Muscle of leg (tissue), 16 donors: ENCODE results near the gene CRNKL1. TPM values are rescaled to one million over a fixed set of nuclear protein-coding genes. Genes with fewer than 3 reads are reported as not detected.

ENCODE experiments used
- DNase-seq: peaks from one replicate; pipeline ENCODE4 v3.0.0; 2013
- H3K27ac ChIP-seq: one replicate; pipeline ENCODE4 v1.5.1; 2013; ENCODE audit warnings: mild to moderate bottlenecking, low read length, control low read depth
- H3K27me3 ChIP-seq: one replicate; pipeline ENCODE4 v1.6.1; 2013; ENCODE audit warnings: low read length; ENCODE audit not compliant: control insufficient read depth, insufficient read depth
- H3K36me3 ChIP-seq: one replicate; pipeline ENCODE4 v1.6.1; 2013; ENCODE audit warnings: low read length; ENCODE audit not compliant: control insufficient read depth, insufficient read depth
- H3K4me1 ChIP-seq: one replicate; pipeline ENCODE4 v1.6.1; 2013; ENCODE audit warnings: low read length; ENCODE audit not compliant: control insufficient read depth, insufficient read depth
- H3K4me3 ChIP-seq: one replicate; pipeline ENCODE4 v1.5.1; 2013; ENCODE audit warnings: low read length, control low read depth
- H3K9me3 ChIP-seq: replicated peaks from 2 replicates; pipeline ENCODE4 v1.6.1; 2013; ENCODE audit warnings: low read depth, low read length; ENCODE audit not compliant: control insufficient read depth
- WGBS: methylation state at CpG from one replicate; pipeline ENCODE4 v1.1.5; 2013; ENCODE audit warnings: missing lambda C conversion rate; ENCODE audit not compliant: insufficient coverage; 5-methylcytosine and 5-hydroxymethylcytosine counted together
- long read RNA-seq, 11 donors: transcript quantifications; one replicate each; lab custom pipeline, GENCODE V29; 2026
- polyA plus RNA-seq, 8 donors: library from polyadenylated mRNA; unstranded; fragments of 120-200 nt; gene quantifications; one replicate each; pipeline versions ENCODE4 v1.2.1 to v1.2.3, GENCODE V29; 2013; ENCODE audit warnings: inconsistent platforms in 1 of 8, low replicate concordance in 1 of 8; ENCODE audit not compliant: insufficient read length in 8 of 8, insufficient read depth in 1 of 8
- total RNA-seq: library from RNA; stranded (reverse); fragments of 120-200 nt; gene quantifications from one replicate; pipeline ENCODE4 v1.2.4, GENCODE V29; 2013

Gene CRNKL1
- 27.3 TPM for total RNA-seq
- 10 to 100 TPM; 21.0 to 28.9 (median 22.8) TPM for polyA plus RNA-seq
- long read RNA-seq, donor 1, full-length matches to known transcripts = 4 of 4 reads
- long read RNA-seq, donor 1, partial matches to known transcripts = 0 of 4 reads
- long read RNA-seq, donor 1, other reads (novel, unspliced or antisense) = 0 of 4 reads
- long read RNA-seq, donor 2, full-length matches to known transcripts = 1 of 1 reads
- long read RNA-seq, donor 2, partial matches to known transcripts = 0 of 1 reads
- long read RNA-seq, donor 2, other reads (novel, unspliced or antisense) = 0 of 1 reads
- long read RNA-seq, donor 3, full-length matches to known transcripts = 5 of 11 reads
- long read RNA-seq, donor 3, partial matches to known transcripts = 6 of 11 reads
- long read RNA-seq, donor 3, other reads (novel, unspliced or antisense) = 0 of 11 reads
- long read RNA-seq, donor 4, full-length matches to known transcripts = 1 of 1 reads
- long read RNA-seq, donor 4, partial matches to known transcripts = 0 of 1 reads
- long read RNA-seq, donor 4, other reads (novel, unspliced or antisense) = 0 of 1 reads
- long read RNA-seq, donor 5, full-length matches to known transcripts = 10 of 19 reads
- long read RNA-seq, donor 5, partial matches to known transcripts = 9 of 19 reads
- long read RNA-seq, donor 5, other reads (novel, unspliced or antisense) = 0 of 19 reads
- long read RNA-seq, donor 6, full-length matches to known transcripts = 5 of 5 reads
- long read RNA-seq, donor 6, partial matches to known transcripts = 0 of 5 reads
- long read RNA-seq, donor 6, other reads (novel, unspliced or antisense) = 0 of 5 reads
- long read RNA-seq, donor 7, full-length matches to known transcripts = 1 of 1 reads
- long read RNA-seq, donor 7, partial matches to known transcripts = 0 of 1 reads
- long read RNA-seq, donor 7, other reads (novel, unspliced or antisense) = 0 of 1 reads
- long read RNA-seq, donor 8, full-length matches to known transcripts = 2 of 2 reads
- long read RNA-seq, donor 8, partial matches to known transcripts = 0 of 2 reads
- long read RNA-seq, donor 8, other reads (novel, unspliced or antisense) = 0 of 2 reads
- long read RNA-seq, donor 9, full-length matches to known transcripts = 6 of 18 reads
- long read RNA-seq, donor 9, partial matches to known transcripts = 12 of 18 reads
- long read RNA-seq, donor 9, other reads (novel, unspliced or antisense) = 0 of 18 reads
- long read RNA-seq, donor 10, full-length matches to known transcripts = 3 of 19 reads
- long read RNA-seq, donor 10, partial matches to known transcripts = 16 of 19 reads
- long read RNA-seq, donor 10, other reads (novel, unspliced or antisense) = 0 of 19 reads
- long read RNA-seq, donor 11, full-length matches to known transcripts = 2 of 13 reads
- long read RNA-seq, donor 11, partial matches to known transcripts = 11 of 13 reads
- long read RNA-seq, donor 11, other reads (novel, unspliced or antisense) = 0 of 13 reads

DNA sequence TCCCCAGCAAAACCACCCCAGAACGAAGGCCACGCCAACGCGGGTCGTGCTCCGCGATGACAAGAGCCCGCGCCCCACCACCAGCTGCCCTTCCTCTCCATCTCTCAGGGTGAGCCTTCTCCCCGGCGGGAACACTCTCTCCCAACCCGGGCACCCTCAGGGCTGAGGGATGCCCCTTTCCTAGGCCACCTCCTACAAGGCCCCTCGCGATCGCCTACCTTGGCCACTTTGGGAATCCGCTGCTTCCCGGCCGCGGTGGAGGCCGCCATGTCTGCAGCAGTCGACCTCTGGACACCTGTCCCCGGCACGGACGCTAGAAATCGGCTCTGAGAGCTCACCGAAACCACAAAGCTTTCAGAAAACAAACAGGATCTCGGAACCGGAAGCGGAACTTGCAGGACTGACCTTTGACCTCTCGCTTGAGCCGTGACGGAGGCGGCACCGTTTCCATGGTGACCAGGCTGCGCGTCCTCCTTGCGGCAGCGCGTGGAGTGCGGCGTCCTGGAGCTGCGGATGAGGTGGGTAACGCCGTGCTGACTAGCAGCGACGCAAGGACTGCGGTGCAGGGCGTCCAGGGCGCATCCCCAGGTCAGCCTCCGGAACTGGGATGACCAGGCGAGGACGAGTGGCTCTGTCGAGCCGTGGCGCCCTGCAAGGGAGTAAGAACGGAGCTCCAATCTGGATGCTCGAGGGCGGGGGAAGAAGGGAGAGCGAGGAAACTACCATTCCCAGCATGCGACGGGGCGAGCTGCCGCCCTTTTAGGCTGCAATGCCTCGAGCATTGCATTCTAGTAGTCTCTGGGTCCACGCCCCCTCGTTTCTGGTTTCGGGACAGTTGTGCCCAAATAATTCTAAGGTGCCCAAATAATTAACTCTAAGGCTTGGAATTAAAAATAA lies at the start of gene CRNKL1, which contains the start of gene CFAP61:
Gene CRNKL1 (minus strand): TSS at position 393 of the 897 bp plus-strand sequence. CDS start 124 bp downstream, at position 269.
Gene CFAP61 (plus strand): TSS at position 459 of the 897 bp plus-strand sequence. CDS start 4,122 bp downstream, outside the sequence.
- Histone ChIP-seq H3K4me3 (peak within 1 kb of the TSS; percentile 93), H3K27me3 (no peaks in the 10 kb centered on the region), H3K9me3 (no peaks in the 10 kb centered on the region), H3K4me1 (peaks cover 4% of the 10 kb centered on the region), H3K27ac (peak within 1 kb of the TSS; percentile 84), H3K36me3 (peaks cover 20% of the 10 kb centered on the region)
- DNase-seq = peak; percentile 98
- WGBS = under 1% methylated on average over 61 of the region's 67 CpGs

DNA sequence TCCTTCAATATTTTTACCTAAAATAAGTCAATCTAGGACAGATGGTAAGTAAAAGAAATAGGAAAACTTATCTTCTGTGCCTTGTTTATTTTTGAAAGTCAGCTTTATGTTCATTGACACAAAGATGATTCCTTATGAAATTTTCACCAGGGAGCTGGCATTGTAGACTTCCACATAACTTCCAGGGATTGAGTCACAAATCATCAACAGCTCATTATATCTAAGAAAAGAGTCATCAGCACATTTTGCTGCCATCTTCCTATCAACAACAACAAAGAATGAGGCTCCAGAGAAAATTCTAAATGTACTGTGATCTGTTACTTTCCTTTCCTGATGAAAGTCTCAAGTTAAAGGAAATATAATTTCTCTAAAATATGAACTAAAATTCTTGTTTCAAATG lies 48.6 kb upstream of the CRNKL1 start:
- Histone ChIP-seq H3K4me3 (no peak overlapping the region), H3K27me3 (no peaks in the 10 kb centered on the region), H3K36me3 (no peaks in the 10 kb centered on the region), H3K9me3 (no peaks in the 10 kb centered on the region), H3K27ac (no peak overlapping the region), H3K4me1 (no peaks in the 10 kb centered on the region)
- DNase-seq = peak; percentile 32

DNA sequence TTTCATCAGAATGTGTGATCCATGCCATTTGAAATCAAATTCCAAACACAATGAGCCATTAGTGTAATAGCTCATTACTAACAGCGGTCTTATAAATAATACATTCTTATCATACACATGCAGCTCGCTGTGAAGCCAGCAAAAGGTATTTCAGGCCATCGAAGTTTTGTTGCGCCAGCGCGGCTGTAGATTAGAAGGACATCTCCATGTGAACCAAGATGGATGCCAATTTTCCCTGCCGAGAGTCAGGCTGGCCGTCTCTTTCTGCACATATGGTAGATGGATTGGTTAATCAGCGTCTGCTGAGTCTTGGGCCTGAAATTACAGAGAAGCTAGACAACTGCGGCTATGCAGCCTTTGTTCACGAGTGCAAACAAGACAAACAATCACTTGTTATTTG lies 44.2 kb upstream of the CRNKL1 start:
- no peaks in the 10 kb centered on the region for H3K4me1 ChIP-seq
- H3K27ac ChIP-seq = no peak overlapping the region
- 64% methylated on average over 8 of the region's 11 CpGs for WGBS
- no peaks in the 10 kb centered on the region for H3K27me3 ChIP-seq
- H3K36me3 ChIP-seq = no peaks in the 10 kb centered on the region
- no peak overlapping the region for H3K4me3 ChIP-seq
- DNase-seq = peak; percentile 85
- no peaks in the 10 kb centered on the region for H3K9me3 ChIP-seq

DNA sequence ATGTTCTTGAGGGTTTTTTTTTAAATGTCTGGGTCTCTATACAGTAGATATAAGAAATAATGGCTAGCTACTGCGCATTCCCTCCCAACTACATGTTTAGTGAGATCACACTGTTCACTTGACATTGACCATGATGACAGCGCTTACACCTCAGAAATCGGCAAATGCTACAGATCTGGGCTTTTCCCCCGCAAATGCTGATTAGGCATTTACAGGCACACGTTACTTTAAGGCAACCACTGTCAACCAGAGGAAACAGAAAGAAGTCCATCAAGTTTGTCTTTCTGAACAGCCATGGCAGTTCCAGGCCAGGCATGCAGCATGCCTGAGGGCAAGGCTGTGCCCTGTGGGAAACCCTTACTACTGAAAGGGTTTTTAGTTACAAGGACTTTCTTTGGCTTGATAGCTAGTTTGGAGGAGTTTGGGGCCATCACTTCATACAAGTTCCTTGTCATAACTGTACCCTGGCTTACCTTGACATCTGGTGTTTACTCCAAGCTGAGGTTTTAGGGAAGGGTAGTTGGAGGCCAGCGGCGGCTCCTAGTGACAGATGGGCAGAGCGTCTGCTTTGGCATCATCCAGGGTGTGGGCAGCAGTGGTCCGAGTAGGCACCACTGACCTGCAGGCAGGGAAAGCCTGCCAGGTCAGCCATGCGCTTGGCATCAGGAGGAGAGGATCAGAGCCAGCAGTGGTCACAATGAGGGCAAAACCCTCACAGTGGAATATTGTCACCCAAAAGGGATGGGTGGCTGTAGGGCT lies 43.0 kb upstream of the CRNKL1 start:
- H3K27me3 ChIP-seq = no peaks in the 10 kb centered on the region
- H3K9me3 ChIP-seq = no peaks in the 10 kb centered on the region
- 92% methylated on average over 9 of the region's 10 CpGs for WGBS
- H3K36me3 ChIP-seq = no peaks in the 10 kb centered on the region
- no peak overlapping the region for H3K27ac ChIP-seq
- no peaks in the 10 kb centered on the region for H3K4me1 ChIP-seq
- no peak overlapping the region for H3K4me3 ChIP-seq
- DNase-seq = no peak

DNA sequence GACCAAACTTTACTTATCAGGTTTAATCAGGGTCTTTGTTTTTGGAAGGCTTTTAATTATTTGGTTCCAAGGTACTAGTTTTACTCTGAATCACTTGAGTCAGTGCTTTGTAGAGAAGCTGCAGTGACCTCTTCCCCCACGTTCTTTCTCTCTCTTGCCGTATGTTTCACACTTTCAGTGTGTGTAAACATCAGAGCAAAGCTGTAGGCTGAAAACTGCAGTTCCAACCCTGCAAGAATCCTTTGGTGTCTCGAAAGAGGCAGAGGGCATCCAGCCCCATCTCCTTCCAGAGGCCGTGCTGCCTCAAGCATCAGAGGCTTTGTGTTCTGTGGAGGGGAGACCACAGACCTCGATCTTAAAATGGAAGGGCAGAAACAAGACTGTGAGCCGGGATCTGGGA lies 42.1 kb upstream of the CRNKL1 start:
- Histone ChIP-seq H3K4me1 (no peaks in the 10 kb centered on the region), H3K27me3 (no peaks in the 10 kb centered on the region), H3K27ac (no peak overlapping the region), H3K4me3 (no peak overlapping the region), H3K9me3 (no peaks in the 10 kb centered on the region), H3K36me3 (no peaks in the 10 kb centered on the region)
- WGBS = 72% methylated on average over 4 of the region's 6 CpGs
- no peak for DNase-seq

DNA sequence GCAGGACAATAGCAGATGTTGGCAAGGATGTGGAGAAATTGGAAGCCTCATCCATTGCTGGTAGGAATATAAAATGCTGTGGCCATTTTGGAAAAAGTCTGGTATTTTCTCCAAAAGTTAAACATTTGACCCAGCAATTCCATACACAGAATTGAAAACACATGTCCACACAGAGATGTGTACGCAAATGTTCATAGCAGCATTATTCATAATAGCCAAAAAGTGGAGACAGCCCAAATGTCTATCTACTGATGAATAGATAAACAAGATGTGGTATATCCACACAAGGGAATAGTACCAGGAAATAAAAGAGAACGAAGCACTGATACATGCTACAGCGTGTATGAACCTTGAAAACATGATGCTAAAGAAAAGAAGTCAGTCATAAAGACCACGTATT lies 40.6 kb upstream of the CRNKL1 start:
- Histone ChIP-seq H3K9me3 (no peaks in the 10 kb centered on the region), H3K27me3 (no peaks in the 10 kb centered on the region), H3K4me1 (peaks cover 8% of the 10 kb centered on the region), H3K4me3 (no peak overlapping the region), H3K36me3 (no peaks in the 10 kb centered on the region), H3K27ac (no peak overlapping the region)
- 63% methylated on average over 3 of the region's 4 CpGs for WGBS
- DNase-seq = peak; percentile 77

DNA sequence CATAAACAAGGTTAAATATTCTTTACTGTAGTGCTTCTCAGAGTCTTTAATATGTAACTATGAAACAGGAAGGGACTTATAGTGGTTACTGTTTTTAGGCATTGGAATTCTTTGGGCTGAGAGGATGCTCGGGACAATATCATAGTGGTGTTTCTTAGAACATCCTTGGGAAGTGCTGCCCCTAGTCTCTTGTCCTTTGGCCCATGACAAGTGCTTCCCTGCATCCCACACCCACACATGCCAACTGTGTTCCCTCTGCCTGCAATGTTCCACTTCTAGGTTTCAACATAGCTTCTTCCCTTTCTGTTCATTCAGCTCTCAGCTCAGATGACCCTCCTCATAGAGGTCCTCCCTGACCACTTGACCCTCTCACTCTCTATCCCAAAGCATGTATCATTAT lies 37.7 kb upstream of the CRNKL1 start:
- no peaks in the 10 kb centered on the region for H3K36me3 ChIP-seq
- no peaks in the 10 kb centered on the region for H3K9me3 ChIP-seq
- no peak overlapping the region for H3K4me3 ChIP-seq
- no peak for DNase-seq
- H3K4me1 ChIP-seq = peaks cover 13% of the 10 kb centered on the region
- H3K27ac ChIP-seq = no peak overlapping the region
- peaks cover 2% of the 10 kb centered on the region for H3K27me3 ChIP-seq
- WGBS = no CpG with 5 or more reads among the region's 1 CpG

DNA sequence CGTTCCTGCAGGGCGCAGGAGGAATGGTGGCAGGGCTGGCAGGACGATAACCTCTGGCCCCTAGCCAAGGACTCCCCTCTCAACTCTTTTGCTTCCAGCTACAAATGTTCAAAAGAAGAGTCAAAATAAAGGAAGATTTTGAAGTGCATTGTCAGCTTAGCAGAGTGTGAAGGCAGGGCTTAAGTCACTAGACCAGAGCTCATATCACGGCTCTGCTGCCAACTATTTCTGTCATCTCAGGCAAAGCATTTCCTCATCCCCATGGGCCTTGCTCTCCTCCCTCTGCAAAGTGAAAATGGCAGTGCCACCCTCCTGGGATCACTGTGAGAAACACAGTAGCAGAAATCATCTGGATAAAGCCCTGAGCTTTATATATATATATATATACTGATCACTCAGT lies 36.8 kb upstream of the CRNKL1 start:
- H3K9me3 ChIP-seq = no peaks in the 10 kb centered on the region
- peaks cover 2% of the 10 kb centered on the region for H3K27me3 ChIP-seq
- H3K4me1 ChIP-seq = peaks cover 22% of the 10 kb centered on the region
- H3K4me3 ChIP-seq = no peak overlapping the region
- no peaks in the 10 kb centered on the region for H3K36me3 ChIP-seq
- peak overlapping the region; percentile 20 for H3K27ac ChIP-seq
- WGBS = 67% methylated on average over 3 of the region's 4 CpGs
- DNase-seq = peak; percentile 33
